Measurements from ENCODE around the gene MSMB. TPM values are rescaled to one million over a fixed set of nuclear protein-coding genes. Genes with fewer than 3 reads are reported as not detected.
A peak's percentile ranks its signal among the peaks of the same experiment; 100 is the strongest.
"Not testable (repeated sequence)": the region's sequence is repeated elsewhere in the genome, so short reads cannot be mapped to it uniquely, and the experiment has no call there.

Gene MSMB
- total RNA-seq = not detected

DNA sequence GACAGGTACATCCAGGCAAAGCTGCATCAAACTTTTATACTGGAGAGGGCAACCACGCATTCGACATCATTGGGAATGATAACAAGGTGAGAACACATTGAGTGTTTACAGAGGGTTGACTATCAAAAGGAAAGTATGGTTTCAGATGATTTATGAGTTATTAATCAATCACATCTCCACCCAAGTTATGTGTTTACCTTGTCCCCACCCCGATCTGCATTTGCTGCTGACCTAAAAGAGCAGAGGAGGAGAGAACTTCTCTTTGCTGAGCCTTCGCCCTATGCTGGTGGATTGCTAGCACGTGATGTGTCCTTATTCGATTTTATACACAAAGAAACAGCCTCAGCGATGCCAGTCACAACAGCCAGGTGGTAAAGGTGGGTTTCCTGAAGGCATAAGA, at the start of gene MSMB:
Gene MSMB, minus strand, starts transcription at position 9 of the 400 bp plus-strand sequence. CDS start 32 bp downstream, outside the sequence.
- no peak for DNase-seq (ENCODE audit: low spot score)

- peak; percentile 78 for DNase-seq (ENCODE audit: low spot score)
Measured at GRCh38 chr10:46094931-46095750, 49.1 kb upstream of the MSMB start.

DNA sequence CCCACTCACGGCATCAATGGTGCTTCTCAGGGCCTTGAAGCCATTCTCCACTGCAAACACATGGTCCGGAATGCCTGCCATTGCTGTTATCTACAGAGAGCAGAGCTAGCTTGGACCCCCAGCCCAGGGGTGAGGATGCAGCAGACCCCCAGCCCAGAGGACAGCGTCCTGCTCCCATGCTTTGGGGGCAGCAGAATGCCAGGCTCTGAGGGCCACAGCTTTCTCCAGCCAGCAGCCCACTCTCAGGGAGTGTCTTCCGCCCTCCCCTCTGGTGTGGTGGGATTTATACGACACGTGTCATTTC, 48.1 kb upstream of the MSMB start:
- no peak for DNase-seq (ENCODE audit: low spot score)

GRCh38 chr10:46093316-46094196, 47.5 kb upstream of the MSMB start:
- not testable (repeated sequence) for DNase-seq (ENCODE audit: low spot score)

GRCh38 chr10:46092524-46093081, 46.5 kb upstream of the MSMB start:
- DNase-seq (ENCODE audit: low spot score) = no peak

GRCh38 chr10:46091828-46092523, 45.9 kb upstream of the MSMB start:
- no peak for DNase-seq (ENCODE audit: low spot score)

DNA sequence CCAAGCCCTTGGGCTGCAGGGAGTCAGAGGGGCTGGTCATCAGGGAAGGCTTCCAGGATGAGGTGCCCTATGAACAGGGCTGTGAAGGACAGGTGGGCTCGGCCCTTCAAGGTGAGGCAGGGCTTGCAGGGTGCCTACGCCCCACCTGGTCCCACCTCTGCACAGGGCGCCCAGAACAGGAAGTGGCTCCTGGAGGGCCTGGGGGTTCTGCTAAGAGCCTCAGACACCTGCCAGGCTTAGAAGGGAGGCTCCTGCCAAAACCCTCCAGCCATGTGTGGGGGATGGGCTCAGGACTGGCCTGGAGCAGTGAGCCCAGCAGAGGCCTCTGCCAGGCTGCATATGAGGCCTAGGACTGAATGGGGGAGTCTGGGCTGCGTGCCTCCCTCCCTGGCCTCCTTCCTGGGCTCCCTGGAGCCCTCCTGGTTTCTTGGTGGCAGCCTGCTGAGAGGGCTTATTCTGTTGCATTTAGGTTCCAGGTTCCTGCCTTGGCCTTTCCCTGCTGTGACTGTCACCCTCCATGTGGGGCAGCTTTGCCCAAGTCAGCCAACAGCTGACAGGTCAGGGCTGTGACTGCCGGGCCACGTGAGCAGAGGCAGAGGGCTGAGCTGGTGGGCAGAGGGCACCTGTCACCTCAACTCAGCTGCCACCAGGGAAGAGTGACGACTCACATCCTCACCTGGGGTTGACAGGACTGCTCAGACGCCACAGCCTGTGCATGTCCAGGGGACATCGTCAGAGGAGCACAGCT, 45.2 kb upstream of the MSMB start:
- no peak for DNase-seq (ENCODE audit: low spot score)

DNA sequence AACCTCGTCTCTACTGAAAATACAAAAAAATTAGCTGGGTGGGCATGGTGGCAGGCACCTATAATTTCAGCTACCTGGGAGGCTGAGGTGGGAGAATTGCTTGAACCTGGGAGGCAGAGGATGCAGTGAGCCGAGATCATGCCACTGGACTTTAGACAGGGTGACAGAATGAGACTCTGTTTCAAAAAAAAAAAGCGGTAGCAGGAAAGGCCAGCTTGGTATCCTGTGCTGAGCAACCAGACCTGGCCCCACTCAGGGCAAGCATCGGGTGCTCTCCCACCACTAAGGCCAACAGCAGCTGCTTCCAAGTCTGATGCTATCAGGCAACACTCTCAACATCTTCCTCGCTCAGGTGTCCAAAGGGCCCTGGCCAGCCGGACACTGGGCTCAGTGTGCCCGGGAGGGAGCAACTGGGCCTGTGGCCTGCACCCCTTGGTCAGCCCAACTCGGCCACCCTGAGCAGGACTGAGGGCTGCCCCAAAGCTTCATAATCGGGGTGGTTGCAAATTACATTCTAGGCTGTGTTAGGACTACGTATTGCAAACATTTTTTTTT, 44.3 kb upstream of the MSMB start:
- no peak for DNase-seq (ENCODE audit: low spot score)

DNA sequence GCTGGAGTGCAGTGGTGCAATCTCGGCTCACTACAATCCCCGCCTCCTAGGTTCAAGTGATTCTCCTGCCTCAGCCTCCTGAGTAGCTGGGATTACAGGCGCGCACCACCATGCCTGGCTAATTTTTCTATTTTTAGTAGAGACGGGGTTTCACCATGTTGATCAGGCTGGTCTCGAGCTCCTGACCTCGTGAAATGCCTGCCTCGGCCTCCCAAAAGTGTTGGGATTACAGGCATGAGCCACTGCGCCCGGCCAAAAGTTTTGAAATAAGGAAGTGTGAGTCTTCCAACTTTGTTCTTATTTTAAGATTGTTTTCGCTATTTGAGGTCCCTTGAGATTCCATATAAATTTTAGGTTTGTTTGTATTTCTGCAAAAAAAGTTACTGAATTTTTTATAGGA, 41.3 kb upstream of the MSMB start:
- DNase-seq (ENCODE audit: low spot score) = not testable (repeated sequence)

- DNase-seq (ENCODE audit: low spot score) = no peak
Measured at GRCh38 chr10:46084321-46085165, 38.5 kb upstream of the MSMB start.

DNA sequence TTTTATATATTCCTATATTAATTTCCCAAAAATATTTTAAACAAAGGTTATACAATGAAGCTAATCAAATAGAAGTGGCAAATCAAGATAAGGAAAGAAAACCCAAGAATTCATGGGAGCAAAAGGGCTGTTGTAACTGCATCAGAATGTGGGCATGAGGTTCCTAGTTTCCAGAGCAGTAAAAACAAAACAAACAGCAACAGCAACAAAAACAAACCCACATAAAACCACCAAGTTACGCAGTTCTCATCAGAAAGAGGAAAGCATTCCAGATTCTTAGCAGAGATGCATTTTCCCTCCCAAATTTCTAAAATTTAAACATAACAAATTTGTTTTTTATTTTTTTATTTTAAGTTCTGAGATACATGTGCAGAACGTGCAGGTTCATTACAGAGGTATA, 34.8 kb upstream of the MSMB start:
- no peak for DNase-seq (ENCODE audit: low spot score)

GRCh38 chr10:46079831-46080585, 33.9 kb upstream of the MSMB start:
- DNase-seq (ENCODE audit: low spot score) = no peak

GRCh38 chr10:46077731-46078413, 31.8 kb upstream of the MSMB start:
- no peak for DNase-seq (ENCODE audit: low spot score)

GRCh38 chr10:46077141-46077554, 31.1 kb upstream of the MSMB start:
- DNase-seq (ENCODE audit: low spot score) = no peak

DNA sequence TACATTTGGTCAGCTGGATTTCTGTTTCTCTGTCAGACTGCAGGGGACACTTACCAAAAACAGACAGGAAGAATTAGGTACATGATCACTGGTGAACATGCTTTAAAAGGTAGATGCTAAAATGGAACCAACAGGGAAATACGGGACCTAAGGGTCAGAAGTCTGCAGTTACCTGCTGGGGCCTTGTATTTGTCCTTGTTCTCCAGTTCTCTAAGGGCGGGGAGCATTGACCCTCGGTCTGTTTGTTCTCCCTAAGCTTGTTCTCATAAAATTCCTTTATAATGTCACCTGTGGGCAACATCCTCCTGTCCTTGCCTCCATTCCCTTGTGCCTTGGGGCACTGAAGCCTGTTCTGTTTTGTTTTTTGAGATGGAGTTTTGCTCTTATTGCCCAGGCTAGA, 29.8 kb upstream of the MSMB start:
- no peak for DNase-seq (ENCODE audit: low spot score)

DNA sequence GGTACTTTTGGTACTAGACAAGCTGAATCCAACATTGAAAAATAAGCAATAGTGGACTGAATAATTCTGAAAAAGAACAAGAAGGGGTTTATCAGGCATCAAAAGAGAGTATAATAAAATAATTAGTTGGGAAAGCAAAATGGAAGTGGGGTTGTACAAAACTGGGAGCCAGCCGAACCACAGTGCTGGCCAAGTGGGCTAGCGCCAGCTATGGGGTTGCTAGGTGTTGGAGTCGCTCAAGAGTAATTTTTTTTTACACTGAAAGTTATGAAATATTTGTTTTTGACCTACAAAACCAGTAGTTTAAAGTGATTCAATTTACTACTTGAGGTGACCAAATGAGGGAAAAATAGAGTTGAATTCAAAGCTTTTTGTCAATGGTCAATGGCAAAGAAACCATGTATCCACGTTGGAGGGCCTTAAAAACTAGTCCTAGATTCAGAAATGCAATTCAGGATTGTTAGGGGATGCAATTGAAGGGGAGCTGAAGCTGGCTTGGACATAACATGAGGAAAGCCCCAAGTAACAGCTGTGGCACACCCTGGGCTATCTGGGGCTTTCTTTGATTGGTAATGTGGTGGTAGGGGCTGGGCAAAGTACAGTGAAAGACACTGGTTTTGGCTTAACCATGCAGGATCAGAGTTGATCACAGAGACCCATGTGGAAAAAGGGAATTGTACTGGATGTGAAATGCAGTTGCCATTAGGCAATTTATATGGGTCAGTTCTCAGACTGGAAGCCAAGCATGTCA, 28.3 kb upstream of the MSMB start:
- no peak for DNase-seq (ENCODE audit: low spot score)

DNA sequence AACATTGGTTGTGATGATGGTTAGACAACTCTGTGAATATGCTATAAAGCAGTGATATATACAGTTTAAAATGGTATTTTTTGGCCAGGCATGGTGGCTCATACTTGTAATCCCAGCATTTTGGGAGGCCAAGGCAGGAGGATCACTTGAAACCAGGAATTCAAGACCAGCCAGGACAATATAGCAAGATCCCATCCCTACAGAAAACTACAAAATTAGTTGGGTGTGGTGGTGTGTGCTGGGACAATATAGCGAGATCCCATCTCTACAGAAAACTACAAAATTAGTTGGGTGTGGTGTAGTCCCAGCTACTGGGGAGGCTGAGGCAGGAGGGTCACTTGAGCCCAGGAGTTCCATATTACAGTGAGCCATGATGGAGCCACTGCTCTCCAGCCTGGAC, 27.5 kb upstream of the MSMB start:
- DNase-seq (ENCODE audit: low spot score) = no peak

- no peak for DNase-seq (ENCODE audit: low spot score)
Measured at GRCh38 chr10:46070749-46071148, 24.7 kb upstream of the MSMB start.

All from ureter (tissue), 1 donor.